IPS-20b (cell line): ENCODE results near the gene ZBTB46.

ENCODE experiments used
- H3K27ac ChIP-seq: one replicate; pipeline ENCODE4 v1.5.1; 2013; ENCODE audit warnings: low read length
- H3K27me3 ChIP-seq: 2 replicates; pipeline ENCODE4 v1.6.1; 2013; ENCODE audit warnings: mild to moderate bottlenecking, low read length, inconsistent platforms; ENCODE audit not compliant: insufficient read depth
- H3K36me3 ChIP-seq: 2 replicates; pipeline ENCODE4 v1.6.1; 2013; ENCODE audit warnings: low read depth, mild to moderate bottlenecking, inconsistent platforms, low read length, moderate library complexity; ENCODE audit not compliant: insufficient read depth
- H3K4me1 ChIP-seq: 2 replicates; pipeline ENCODE4 v1.6.1; 2013; ENCODE audit warnings: mild to moderate bottlenecking, control low read depth, inconsistent platforms, low read length, moderate library complexity; ENCODE audit not compliant: insufficient read depth
- H3K4me3 ChIP-seq: 2 replicates; pipeline ENCODE4 v1.5.1; 2013; ENCODE audit warnings: mild to moderate bottlenecking, low read length, inconsistent platforms
- H3K9ac ChIP-seq: 2 replicates; pipeline ENCODE4 v1.6.1; 2013; ENCODE audit warnings: low read depth, mild to moderate bottlenecking, inconsistent platforms, low read length, moderate library complexity
- H3K9me3 ChIP-seq: 2 replicates; pipeline ENCODE4 v1.6.1; 2013; ENCODE audit warnings: mild to moderate bottlenecking, low read depth, low read length, inconsistent platforms; ENCODE audit not compliant: insufficient read depth

Gene ZBTB46

DNA sequence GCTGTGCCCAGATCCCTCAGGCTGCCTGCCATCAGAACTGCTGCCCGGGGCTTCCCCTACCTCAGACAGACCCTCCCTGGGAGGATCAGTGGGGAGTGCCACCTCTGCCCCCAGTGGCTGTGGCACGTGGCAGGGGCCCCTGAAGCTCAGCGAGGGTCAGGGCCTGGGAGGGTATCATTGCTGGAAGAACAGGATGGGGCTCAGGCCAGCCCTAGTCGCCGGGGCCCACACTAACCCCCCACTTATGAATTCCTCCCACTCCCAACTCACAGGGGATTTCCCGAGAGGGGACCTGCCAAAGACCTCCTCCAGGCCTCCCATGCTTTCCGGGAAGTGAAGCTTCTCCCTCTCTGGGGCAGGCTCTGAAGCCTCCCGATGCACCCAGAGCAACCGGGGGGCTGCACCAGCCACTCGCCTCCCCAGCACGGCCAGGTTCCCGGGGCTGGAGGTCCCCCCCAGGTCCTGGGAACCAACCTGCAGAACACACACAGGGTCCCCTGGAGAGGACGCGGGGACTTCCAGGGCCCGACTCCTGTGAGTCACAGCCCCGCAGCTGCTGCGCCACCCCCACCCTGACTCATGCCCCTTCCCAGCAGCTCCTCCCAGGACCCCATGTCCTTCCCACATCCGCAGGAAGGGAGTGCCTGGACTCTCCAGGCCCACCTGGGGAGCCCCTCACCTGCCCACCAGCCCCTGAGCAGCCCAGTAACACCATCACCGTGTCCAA, 132.2 kb downstream of the ZBTB46 start:
- no peak overlapping the region for H3K9ac ChIP-seq
- no peak overlapping the region for H3K4me3 ChIP-seq
- H3K4me1 ChIP-seq, result no peaks in the 10 kb centered on the region
- no peaks in the 10 kb centered on the region for H3K9me3 ChIP-seq
- H3K36me3 ChIP-seq, result no peaks in the 10 kb centered on the region
- no peaks in the 10 kb centered on the region for H3K27me3 ChIP-seq
- H3K27ac ChIP-seq, result no peak overlapping the region

DNA sequence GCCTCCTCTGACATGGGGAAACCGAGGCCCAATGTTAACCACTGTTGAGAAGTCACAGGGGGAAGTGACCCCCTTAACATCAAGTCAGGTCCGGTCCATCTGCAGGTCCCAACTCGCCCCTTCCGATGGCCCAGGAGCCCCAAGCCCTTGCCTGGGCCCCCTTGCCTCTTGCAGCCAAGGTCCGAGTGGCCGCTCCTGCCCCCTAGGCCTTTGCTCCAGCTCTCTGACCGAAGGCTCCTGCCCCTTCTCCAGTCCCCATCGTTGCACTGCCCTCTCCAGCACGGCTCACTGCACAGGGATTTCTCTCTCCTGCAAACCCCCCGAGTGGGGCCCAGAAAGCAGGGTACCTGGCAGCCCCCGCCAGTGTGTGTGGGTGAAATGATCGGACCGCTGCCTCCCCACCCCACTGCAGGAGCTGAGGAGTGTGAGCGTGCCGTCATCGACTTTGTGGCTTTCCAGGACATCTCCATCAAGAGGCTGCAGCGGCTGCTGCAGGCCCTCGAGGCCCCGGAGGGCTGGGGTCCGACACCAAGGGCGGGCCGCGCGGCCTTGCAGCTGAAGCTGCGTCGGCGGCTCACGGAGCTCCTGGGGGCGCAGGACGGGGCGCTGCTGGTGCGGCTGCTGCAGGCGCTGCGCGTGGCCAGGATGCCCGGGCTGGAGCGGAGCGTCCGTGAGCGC, 133.1 kb downstream of the ZBTB46 start:
- no peaks in the 10 kb centered on the region for H3K9me3 ChIP-seq
- H3K36me3 ChIP-seq, result no peaks in the 10 kb centered on the region
- H3K27me3 ChIP-seq, result no peaks in the 10 kb centered on the region
- H3K27ac ChIP-seq, result no peak overlapping the region
- H3K9ac ChIP-seq, result no peak overlapping the region
- H3K4me1 ChIP-seq, result no peaks in the 10 kb centered on the region
- H3K4me3 ChIP-seq, result no peak overlapping the region

DNA sequence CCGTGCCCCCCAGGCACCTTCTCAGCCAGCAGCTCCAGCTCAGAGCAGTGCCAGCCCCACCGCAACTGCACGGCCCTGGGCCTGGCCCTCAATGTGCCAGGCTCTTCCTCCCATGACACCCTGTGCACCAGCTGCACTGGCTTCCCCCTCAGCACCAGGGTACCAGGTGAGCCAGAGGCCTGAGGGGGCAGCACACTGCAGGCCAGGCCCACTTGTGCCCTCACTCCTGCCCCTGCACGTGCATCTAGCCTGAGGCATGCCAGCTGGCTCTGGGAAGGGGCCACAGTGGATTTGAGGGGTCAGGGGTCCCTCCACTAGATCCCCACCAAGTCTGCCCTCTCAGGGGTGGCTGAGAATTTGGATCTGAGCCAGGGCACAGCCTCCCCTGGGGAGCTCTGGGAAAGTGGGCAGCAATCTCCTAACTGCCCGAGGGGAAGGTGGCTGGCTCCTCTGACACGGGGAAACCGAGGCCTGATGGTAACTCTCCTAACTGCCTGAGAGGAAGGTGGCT, 133.7 kb downstream of the ZBTB46 start:
- Histone ChIP-seq H3K27ac (no peak overlapping the region), H3K4me3 (peak overlapping the region; percentile 60; the same call in 1 of the 2 replicates), H3K9ac (no peak overlapping the region; the same call in 1 of the 2 replicates), H3K36me3 (no peaks in the 10 kb centered on the region), H3K4me1 (no peaks in the 10 kb centered on the region), H3K27me3 (no peaks in the 10 kb centered on the region), H3K9me3 (no peaks in the 10 kb centered on the region)

DNA sequence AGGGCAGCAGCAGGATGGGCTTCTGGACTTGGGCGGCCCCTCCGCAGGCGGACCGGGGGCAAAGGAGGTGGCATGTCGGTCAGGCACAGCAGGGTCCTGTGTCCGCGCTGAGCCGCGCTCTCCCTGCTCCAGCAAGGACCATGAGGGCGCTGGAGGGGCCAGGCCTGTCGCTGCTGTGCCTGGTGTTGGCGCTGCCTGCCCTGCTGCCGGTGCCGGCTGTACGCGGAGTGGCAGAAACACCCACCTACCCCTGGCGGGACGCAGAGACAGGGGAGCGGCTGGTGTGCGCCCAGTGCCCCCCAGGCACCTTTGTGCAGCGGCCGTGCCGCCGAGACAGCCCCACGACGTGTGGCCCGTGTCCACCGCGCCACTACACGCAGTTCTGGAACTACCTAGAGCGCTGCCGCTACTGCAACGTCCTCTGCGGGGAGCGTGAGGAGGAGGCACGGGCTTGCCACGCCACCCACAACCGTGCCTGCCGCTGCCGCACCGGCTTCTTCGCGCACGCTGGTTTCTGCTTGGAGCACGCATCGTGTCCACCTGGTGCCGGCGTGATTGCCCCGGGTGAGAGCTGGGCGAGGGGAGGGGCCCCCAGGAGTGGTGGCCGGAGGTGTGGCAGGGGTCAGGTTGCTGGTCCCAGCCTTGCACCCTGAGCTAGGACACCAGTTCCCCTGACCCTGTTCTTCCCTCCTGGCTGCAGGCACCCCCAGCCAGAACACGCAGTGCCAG, 134.3 kb downstream of the ZBTB46 start, which contains the start of gene TNFRSF6B:
Gene TNFRSF6B (plus strand): TSS at position 25 of the 729 bp plus-strand sequence. CDS start 116 bp downstream, at position 141.
- no peaks in the 10 kb centered on the region for H3K36me3 ChIP-seq
- no peaks in the 10 kb centered on the region for H3K9me3 ChIP-seq
- no peaks in the 10 kb centered on the region for H3K4me1 ChIP-seq
- no peaks in the 10 kb centered on the region for H3K27me3 ChIP-seq
- H3K9ac ChIP-seq, result peak within 1 kb of the TSS; percentile 51
- H3K27ac ChIP-seq, result no peak within 1 kb of the TSS
- peak within 1 kb of the TSS; percentile 60 for H3K4me3 ChIP-seq

DNA sequence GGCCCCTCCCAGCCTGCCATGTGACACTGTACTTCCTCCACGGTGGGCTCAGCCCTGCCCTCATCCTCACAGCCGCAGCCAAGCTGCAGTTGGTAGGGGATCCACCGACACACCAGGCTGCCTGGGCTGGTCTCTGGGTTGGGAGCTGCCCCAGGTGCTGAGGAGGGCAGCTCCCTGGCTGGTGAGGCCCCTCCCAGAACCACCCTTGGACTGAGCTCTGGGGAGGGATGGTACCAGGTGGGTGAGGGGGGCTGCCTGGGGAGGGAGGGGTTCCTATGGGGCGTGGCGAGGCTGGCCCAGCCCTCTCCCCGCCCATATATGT, 134.8 kb downstream of the ZBTB46 start:
- no peaks in the 10 kb centered on the region for H3K9me3 ChIP-seq
- no peaks in the 10 kb centered on the region for H3K4me1 ChIP-seq
- peak overlapping the region; percentile 51; the same call in 1 of the 2 replicates for H3K9ac ChIP-seq
- H3K27ac ChIP-seq, result no peak overlapping the region
- H3K27me3 ChIP-seq, result no peaks in the 10 kb centered on the region
- peak overlapping the region; percentile 60; the same call in 1 of the 2 replicates for H3K4me3 ChIP-seq
- no peaks in the 10 kb centered on the region for H3K36me3 ChIP-seq

DNA sequence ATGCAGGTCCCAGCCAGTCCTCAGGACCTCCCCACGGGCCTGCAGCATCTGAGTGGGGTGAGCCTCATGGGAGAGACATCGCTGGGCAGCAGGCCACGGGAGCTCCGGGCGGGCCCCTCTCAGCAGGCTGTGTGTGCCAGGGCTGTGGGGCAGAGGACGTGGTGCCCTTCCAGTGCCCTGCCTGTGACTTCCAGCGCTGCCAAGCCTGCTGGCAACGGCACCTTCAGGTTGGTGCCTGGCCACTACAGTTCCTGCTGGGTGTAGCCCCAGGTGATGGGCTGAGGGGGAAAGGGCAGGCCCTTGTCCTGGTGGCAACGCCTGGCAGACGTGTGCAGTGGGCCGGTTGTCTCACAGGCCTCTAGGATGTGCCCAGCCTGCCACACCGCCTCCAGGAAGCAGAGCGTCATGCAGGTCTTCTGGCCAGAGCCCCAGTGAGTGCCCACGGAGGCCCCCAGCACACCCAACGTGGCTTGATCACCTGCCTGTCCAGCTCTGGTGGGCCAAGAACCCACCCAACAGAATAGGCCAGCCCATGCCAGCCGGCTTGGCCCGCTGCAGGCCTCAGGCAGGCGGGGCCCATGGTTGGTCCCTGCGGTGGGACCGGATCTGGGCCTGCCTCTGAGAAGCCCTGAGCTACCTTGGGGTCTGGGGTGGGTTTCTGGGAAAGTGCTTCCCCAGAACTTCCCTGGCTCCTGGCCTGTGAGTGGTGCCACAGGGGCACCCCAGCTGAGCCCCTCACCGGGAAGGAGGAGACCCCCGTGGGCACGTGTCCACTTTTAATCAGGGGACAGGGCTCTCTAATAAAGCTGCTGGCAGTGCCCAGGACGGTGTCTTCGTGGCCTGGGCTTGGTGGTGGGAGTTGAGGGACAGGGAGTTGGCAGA, 135.4 kb downstream of the ZBTB46 start:
- Histone ChIP-seq H3K27ac (no peak overlapping the region), H3K9ac (no peak overlapping the region), H3K4me3 (no peak overlapping the region), H3K9me3 (no peaks in the 10 kb centered on the region), H3K36me3 (no peaks in the 10 kb centered on the region), H3K4me1 (no peaks in the 10 kb centered on the region), H3K27me3 (no peaks in the 10 kb centered on the region)

DNA sequence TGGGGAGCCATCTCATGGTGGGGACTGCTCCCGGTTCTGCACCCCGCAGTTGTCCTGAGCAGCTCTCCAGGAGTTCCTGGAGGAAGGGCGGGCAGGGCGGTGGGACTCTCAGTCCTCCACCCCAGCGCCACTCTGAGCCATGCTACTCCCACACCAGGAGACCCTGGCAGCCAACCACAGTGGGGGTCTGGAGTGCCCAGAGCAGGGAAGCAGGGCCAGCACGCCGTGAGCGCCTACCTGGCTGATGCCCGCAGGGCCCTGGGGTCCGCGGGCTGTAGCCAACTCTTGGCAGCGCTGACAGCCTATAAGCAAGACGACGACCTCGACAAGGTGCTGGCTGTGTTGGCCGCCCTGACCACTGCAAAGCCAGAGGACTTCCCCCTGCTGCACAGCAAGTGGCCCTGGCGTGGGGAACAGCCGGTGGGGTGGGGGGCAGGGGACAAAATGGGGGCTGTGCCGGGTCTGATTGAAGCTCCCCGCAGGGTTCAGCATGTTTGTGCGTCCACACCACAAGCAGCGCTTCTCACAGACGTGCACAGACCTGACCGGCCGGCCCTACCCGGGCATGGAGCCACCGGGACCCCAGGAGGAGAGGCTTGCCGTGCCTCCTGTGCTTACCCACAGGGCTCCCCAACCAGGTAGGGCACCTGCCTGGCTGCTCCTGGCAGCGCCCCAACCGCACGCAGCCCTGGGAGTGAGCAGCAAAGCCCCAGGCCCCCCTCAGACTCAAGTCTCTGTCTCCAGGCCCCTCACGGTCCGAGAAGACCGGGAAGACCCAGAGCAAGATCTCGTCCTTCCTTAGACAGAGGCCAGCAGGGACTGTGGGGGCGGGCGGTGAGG, 136.3 kb downstream of the ZBTB46 start:
- no peaks in the 10 kb centered on the region for H3K36me3 ChIP-seq
- H3K27me3 ChIP-seq, result no peaks in the 10 kb centered on the region
- H3K9me3 ChIP-seq, result no peaks in the 10 kb centered on the region
- no peak overlapping the region for H3K9ac ChIP-seq
- H3K4me3 ChIP-seq, result no peak overlapping the region
- no peaks in the 10 kb centered on the region for H3K4me1 ChIP-seq
- H3K27ac ChIP-seq, result no peak overlapping the region

DNA sequence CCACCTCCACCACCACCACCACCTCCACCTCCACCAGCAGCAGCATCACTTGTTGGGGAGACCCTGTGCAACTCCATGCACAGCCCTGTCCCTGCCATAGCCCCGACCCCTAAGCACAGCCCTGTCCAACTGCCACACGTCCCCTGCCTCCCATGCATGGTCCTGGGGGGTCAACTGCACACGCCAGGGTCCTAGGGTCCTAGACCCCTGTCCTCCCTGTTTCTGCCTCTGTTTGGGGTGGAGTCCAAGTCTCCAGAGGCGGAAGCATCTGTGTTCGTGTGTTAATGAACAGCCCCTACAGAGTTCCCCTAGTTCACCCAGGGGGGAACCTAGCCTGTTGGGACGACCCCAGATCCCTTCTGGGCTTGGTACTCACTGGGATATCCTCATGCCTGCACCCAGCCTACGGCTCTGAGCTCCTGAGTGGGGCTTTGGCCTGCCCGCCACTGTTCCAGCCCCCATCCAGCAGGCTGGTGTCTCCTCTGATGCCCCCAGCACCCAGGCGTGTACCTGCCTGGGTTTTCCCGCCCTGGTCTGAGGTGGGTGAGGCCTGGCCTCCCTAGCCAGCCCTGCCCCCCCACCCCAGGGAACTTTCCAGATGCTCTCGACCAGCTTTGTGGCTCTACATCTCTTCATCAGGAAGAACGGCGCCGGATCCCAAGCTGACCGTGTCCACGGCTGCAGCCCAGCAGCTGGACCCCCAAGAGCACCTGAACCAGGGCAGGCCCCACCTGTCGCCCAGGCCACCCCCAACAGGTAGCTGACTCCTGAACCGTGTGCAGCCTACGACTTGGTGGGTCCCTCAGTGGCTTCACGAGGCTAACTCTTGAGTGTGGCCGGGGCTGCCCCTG, 137.1 kb downstream of the ZBTB46 start:
- no peaks in the 10 kb centered on the region for H3K4me1 ChIP-seq
- no peak overlapping the region for H3K9ac ChIP-seq
- H3K27ac ChIP-seq, result no peak overlapping the region

More for the DNA sequence above, 137.1 kb downstream of the ZBTB46 start:
- Histone ChIP-seq H3K27me3 (no peaks in the 10 kb centered on the region), H3K36me3 (no peaks in the 10 kb centered on the region), H3K9me3 (no peaks in the 10 kb centered on the region), H3K4me3 (no peak overlapping the region)
